ENCODE results near the gene SFR1. TPM values are rescaled to one million over a fixed set of nuclear protein-coding genes. Genes with fewer than 3 reads are reported as not detected.

SFR1 gene
- total RNA-seq, 1 experiment from 2014 or later: 8.7 TPM

DNA sequence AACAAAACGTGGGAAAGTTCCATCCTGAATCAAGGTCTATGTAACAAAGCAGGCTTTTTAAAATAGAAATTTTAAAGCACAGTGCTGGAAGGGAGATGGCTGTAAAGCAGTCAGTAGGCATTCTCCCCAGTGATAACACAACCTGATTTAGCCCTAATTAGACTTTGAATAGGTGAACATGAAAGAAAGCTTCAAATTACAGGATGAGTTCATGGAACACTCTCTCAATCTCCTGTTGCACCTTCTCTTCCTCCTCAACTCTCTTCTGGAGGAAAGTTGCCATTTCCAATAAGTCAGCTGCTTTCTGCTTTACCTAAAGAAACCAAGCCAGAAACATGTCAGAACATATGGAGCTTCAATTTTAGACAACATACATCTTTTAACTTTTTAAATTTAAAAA, 20.1 kb downstream of the SFR1 start:
- Histone ChIP-seq H3K4me1 (no peaks in the 10 kb centered on the region), H3K27me3 (replicated peaks; ENCODE audit: control insufficient read depth, insufficient read depth, low read length) (no peaks in the 10 kb centered on the region), H3K36me3 (ENCODE audit: control insufficient read depth, insufficient read depth, low read length) (no peaks in the 10 kb centered on the region), H3K4me3 (ENCODE audit: low read depth, low read length) (no peak overlapping the region), H3K9me3 (no peaks in the 10 kb centered on the region)
- H3K9me3 Mint-ChIP-seq (ENCODE audit: unreplicated experiment): no peaks in the 10 kb centered on the region
- CTCF ChIA-PET: no interaction called here
- no peak for DNase-seq
- H3K36me3 Mint-ChIP-seq (ENCODE audit: insufficient read depth, unreplicated experiment): no peaks in the 10 kb centered on the region
- no peak overlapping the region for H3K4me3 Mint-ChIP-seq (ENCODE audit: unreplicated experiment)
- H3K27ac Mint-ChIP-seq (ENCODE audit: unreplicated experiment): no peak overlapping the region
- H3K4me1 Mint-ChIP-seq (ENCODE audit: low read depth, unreplicated experiment): no peaks in the 10 kb centered on the region
- no TSS peak for BruUV-seq (replicated peaks)
- intact Hi-C loops (cut with micrococcal nuclease; ENCODE audit: unreplicated experiment): no loop called here
- TF ChIP-seq, protein P1, sequence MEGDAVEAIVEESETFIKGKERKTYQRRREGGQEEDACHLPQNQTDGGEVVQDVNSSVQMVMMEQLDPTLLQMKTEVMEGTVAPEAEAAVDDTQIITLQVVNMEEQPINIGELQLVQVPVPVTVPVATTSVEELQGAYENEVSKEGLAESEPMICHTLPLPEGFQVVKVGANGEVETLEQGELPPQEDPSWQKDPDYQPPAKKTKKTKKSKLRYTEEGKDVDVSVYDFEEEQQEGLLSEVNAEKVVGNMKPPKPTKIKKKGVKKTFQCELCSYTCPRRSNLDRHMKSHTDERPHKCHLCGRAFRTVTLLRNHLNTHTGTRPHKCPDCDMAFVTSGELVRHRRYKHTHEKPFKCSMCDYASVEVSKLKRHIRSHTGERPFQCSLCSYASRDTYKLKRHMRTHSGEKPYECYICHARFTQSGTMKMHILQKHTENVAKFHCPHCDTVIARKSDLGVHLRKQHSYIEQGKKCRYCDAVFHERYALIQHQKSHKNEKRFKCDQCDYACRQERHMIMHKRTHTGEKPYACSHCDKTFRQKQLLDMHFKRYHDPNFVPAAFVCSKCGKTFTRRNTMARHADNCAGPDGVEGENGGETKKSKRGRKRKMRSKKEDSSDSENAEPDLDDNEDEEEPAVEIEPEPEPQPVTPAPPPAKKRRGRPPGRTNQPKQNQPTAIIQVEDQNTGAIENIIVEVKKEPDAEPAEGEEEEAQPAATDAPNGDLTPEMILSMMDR (IDR thresholded peaks at IDR 0.05; ENCODE audit: insufficient read depth in 1 of 2, low read depth in 1 of 2, low read length in 1 of 2, severe bottlenecking in 1 of 2, unreplicated experiment in 1 of 2): no peak
- H3K27me3 Mint-ChIP-seq (ENCODE audit: insufficient read depth, unreplicated experiment): peaks cover 11% of the 10 kb centered on the region
- POLR2A ChIA-PET: no interaction called here

DNA sequence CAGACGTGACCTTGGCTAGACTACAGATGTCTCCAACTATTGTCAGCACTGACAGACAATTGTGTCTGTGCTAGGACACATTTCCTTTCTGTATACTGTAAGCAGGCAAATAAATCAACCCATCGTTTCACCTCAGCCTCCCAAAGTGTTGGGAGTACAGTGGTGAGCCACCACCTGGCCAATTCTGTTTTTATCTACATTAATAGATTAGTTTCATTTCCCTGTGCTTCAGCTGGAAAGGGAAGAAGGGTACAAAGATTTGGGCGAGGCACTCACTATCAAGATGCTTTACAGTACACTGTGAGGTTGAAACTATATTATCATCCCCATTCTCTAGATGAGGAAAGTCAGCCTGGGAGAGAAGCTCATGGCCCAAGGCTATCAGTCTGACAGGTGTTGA, 21.9 kb downstream of the SFR1 start:
- Histone ChIP-seq H3K9me3 (no peaks in the 10 kb centered on the region), H3K4me1 (no peaks in the 10 kb centered on the region), H3K27me3 (replicated peaks; ENCODE audit: control insufficient read depth, insufficient read depth, low read length) (no peaks in the 10 kb centered on the region), H3K36me3 (ENCODE audit: control insufficient read depth, insufficient read depth, low read length) (no peaks in the 10 kb centered on the region), H3K4me3 (ENCODE audit: low read depth, low read length) (no peak overlapping the region)
- H3K9me3 Mint-ChIP-seq (ENCODE audit: unreplicated experiment): no peaks in the 10 kb centered on the region
- no peak overlapping the region for H3K27ac Mint-ChIP-seq (ENCODE audit: unreplicated experiment)
- no peak overlapping the region for H3K4me3 Mint-ChIP-seq (ENCODE audit: unreplicated experiment)
- H3K27me3 Mint-ChIP-seq (ENCODE audit: insufficient read depth, unreplicated experiment): peaks cover 12% of the 10 kb centered on the region
- DNase-seq: no peak
- H3K36me3 Mint-ChIP-seq (ENCODE audit: insufficient read depth, unreplicated experiment): no peaks in the 10 kb centered on the region
- TF ChIP-seq, protein P1 (IDR thresholded peaks at IDR 0.05; ENCODE audit: insufficient read depth in 1 of 2, low read depth in 1 of 2, low read length in 1 of 2, severe bottlenecking in 1 of 2, unreplicated experiment in 1 of 2): no peak
- ChIA-PET POLR2A (no interaction called here), CTCF (no interaction called here)
- intact Hi-C loops (cut with micrococcal nuclease; ENCODE audit: unreplicated experiment): no loop called here
- no peaks in the 10 kb centered on the region for H3K4me1 Mint-ChIP-seq (ENCODE audit: low read depth, unreplicated experiment)
- BruUV-seq (replicated peaks): no TSS peak

DNA sequence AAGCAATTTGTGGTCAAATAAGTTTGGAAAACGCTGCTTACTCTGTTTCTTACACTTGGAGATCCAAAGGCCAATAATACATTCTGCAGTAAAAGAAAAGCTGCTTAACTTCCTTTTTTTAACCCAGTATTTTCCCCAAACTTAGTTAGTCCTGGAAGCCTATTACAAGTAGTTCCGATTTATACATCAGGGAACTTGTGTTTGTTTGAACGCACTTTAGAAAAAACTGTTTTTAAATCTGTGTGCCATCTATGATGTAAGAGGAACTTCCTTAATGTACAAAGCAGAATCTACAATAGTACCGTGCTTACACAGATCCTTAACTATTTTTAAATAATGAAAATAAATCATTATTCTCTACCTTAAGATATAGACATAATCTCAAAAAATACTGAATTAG, 23.0 kb downstream of the SFR1 start:
- Mint-ChIP-seq H3K9me3 (ENCODE audit: unreplicated experiment) (peaks cover 4% of the 10 kb centered on the region), H3K36me3 (ENCODE audit: insufficient read depth, unreplicated experiment) (no peaks in the 10 kb centered on the region), H3K27me3 (ENCODE audit: insufficient read depth, unreplicated experiment) (peaks cover 14% of the 10 kb centered on the region), H3K27ac (ENCODE audit: unreplicated experiment) (no peak overlapping the region), H3K4me3 (ENCODE audit: unreplicated experiment) (no peak overlapping the region), H3K4me1 (ENCODE audit: low read depth, unreplicated experiment) (no peaks in the 10 kb centered on the region)
- POLR2A ChIA-PET: no interaction called here
- intact Hi-C loops (cut with micrococcal nuclease; ENCODE audit: unreplicated experiment): no loop called here
- CTCF ChIA-PET: no interaction called here
- no peak for DNase-seq
- H3K4me3 ChIP-seq (ENCODE audit: low read depth, low read length): no peak overlapping the region
- BruUV-seq (replicated peaks): no TSS peak
- H3K36me3 ChIP-seq (ENCODE audit: control insufficient read depth, insufficient read depth, low read length): no peaks in the 10 kb centered on the region
- TF ChIP-seq, protein P1 (IDR thresholded peaks at IDR 0.05; ENCODE audit: insufficient read depth in 1 of 2, low read depth in 1 of 2, low read length in 1 of 2, severe bottlenecking in 1 of 2, unreplicated experiment in 1 of 2): no peak
- no peaks in the 10 kb centered on the region for H3K4me1 ChIP-seq
- no peaks in the 10 kb centered on the region for H3K9me3 ChIP-seq
- no peaks in the 10 kb centered on the region for H3K27me3 ChIP-seq (replicated peaks; ENCODE audit: control insufficient read depth, insufficient read depth, low read length)

All from Caco-2 (cell line).